ENCODE results near the gene CNNM4. TPM values are rescaled to one million over a fixed set of nuclear protein-coding genes. Genes with fewer than 3 reads are reported as not detected.

The CNNM4 gene
- total and polyA plus RNA-seq, 4 experiments from 2014 or later = 0.94 to 7.2 (median 6.0) TPM

DNA sequence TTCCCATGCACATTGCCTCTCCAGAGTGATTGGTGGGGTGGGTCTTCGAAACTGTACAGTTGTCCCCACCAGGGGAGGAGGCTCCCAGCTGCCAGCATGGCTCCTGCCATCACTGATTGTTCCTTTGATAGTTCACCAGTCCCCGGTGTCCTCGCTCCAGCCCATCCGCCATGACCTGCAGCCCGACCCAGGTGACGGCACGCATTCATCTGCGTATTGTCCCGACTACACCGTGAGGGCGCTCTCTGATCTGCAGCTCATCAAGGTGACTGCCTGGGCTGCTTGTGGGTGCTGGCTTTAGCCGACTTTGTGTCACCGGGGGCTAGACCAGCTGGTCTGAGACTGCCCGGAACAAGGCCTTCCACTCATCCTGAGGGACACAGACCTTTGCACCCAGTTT is 67.7 kb downstream of the CNNM4 start:
- Histone ChIP-seq H3K9me3 (ENCODE audit: control insufficient read depth in 1 of 2, low read length in 2 of 2) (no peaks in the 10 kb centered on the region), H3K27ac (ENCODE audit: low read depth, low read length) (no peak overlapping the region), H3K4me3 (ENCODE audit: low read length in 2 of 2) (no peak overlapping the region), H3K4me1 (ENCODE audit: insufficient read depth, low read length) (no peaks in the 10 kb centered on the region), H3K36me3 (ENCODE audit: insufficient read depth, low read length) (peaks cover 74% of the 10 kb centered on the region), H3K27me3 (ENCODE audit: insufficient read depth, low read length) (no peaks in the 10 kb centered on the region)
- no peak overlapping the region for H3K27ac Mint-ChIP-seq
- H3K36me3 Mint-ChIP-seq = peaks cover 34 to 81% of the 10 kb centered on the region in 2 donors
- H3K4me3 Mint-ChIP-seq = no peak overlapping the region
- H3K27me3 Mint-ChIP-seq = no peaks in the 10 kb centered on the region
- no peak for DNase-seq
- CTCF ChIA-PET (ENCODE audit: partially characterized antibody) = no interaction called here
- H3K4me1 Mint-ChIP-seq = peaks cover 0 to 12% (median 6%) of the 10 kb centered on the region in 4 donors
- no peaks in the 10 kb centered on the region for H3K9me3 Mint-ChIP-seq
- POLR2A ChIA-PET (ENCODE audit: partially characterized antibody) = interaction anchor here (1.5 to 1.6 kb wide), 2 partner anchors 10 to 12 kb away, joined by 3 to 6 read pairs; partner anchors contain the start of gene CNNM3
- intact Hi-C loops (cut with micrococcal nuclease) = no loop called here

DNA sequence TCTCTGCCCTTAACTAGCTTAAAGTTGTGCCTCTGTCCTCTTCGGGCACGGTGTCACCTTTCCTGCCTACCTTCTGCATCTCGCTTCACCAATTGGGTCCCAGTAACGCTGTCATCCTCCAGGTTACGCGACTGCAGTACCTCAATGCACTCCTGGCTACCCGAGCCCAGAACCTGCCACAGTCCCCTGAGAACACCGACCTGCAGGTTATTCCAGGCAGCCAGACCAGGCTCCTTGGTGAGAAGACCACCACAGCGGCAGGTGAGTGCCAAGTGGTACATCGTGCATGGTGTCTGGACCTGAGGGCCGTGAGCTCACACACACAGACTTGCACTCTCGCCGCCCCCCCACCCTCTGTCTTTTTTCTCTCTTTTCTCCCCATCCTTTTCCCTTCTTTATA is 68.2 kb downstream of the CNNM4 start:
- Histone ChIP-seq H3K36me3 (ENCODE audit: insufficient read depth, low read length) (peaks cover 74% of the 10 kb centered on the region), H3K4me3 (ENCODE audit: low read length in 2 of 2) (no peak overlapping the region), H3K27ac (ENCODE audit: low read depth, low read length) (no peak overlapping the region), H3K27me3 (ENCODE audit: insufficient read depth, low read length) (no peaks in the 10 kb centered on the region), H3K9me3 (ENCODE audit: control insufficient read depth in 1 of 2, low read length in 2 of 2) (no peaks in the 10 kb centered on the region), H3K4me1 (ENCODE audit: insufficient read depth, low read length) (no peaks in the 10 kb centered on the region)
- no peaks in the 10 kb centered on the region for H3K9me3 Mint-ChIP-seq
- peaks cover 36 to 84% of the 10 kb centered on the region in 2 donors for H3K36me3 Mint-ChIP-seq
- H3K27ac Mint-ChIP-seq = peak overlapping the region in 2 of 7 donors; percentile 25 to 70
- ChIA-PET POLR2A (ENCODE audit: partially characterized antibody) (interaction anchor here (1.5 to 1.6 kb wide), 2 partner anchors 10 to 13 kb away, joined by 3 to 6 read pairs; partner anchors contain the start of gene CNNM3), CTCF (ENCODE audit: partially characterized antibody) (no interaction called here)
- intact Hi-C loops (cut with micrococcal nuclease) = no loop called here
- H3K4me3 Mint-ChIP-seq = no peak overlapping the region
- H3K27me3 Mint-ChIP-seq = no peaks in the 10 kb centered on the region
- H3K4me1 Mint-ChIP-seq = peaks cover 0 to 8% (median 5%) of the 10 kb centered on the region in 4 donors
- DNase-seq = no peak

DNA sequence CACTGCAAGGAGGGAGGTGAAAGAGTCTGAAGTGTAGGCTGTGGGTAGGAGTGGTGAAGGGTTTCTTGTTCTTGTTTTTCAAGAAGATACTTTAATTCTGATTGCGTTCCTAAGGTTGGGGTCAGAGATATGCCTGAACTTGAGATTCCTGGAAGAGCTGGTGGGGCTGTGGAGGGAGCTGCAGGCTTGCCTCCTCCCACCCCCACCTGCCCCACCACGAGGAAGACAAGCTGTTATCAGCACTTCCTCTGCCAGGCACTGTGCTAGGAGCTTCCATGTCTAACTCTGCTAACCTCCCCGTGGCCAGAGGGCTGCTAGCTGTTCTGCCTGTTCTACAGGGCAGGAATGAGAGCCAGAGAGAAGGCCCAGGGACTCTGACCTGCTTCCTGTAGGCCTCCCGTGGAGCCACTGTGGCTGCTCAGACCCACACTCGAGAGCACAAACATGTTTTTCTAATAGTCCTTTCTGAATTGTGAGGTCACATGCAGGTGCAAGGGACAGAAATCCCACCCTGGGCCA is 69.4 kb downstream of the CNNM4 start:
- H3K36me3 Mint-ChIP-seq = peaks cover 40 to 82% of the 10 kb centered on the region in 2 donors
- H3K4me3 ChIP-seq (ENCODE audit: low read length in 2 of 2) = no peak overlapping the region
- H3K27ac ChIP-seq (ENCODE audit: low read depth, low read length) = no peak overlapping the region
- ChIA-PET CTCF (ENCODE audit: partially characterized antibody) (interaction anchor here (1.0 to 1.6 kb wide), 2 partner anchors 10 to 28 kb away, joined by 3 read pairs; partner anchors contain the start of gene ANKRD39), POLR2A (ENCODE audit: partially characterized antibody) (interaction anchor here (1.1 kb wide), 1 partner anchor 14 kb away, joined by 3 read pairs; the partner anchor contains the start of gene CNNM3)
- H3K4me1 Mint-ChIP-seq = peaks cover 0 to 6% (median under 1%) of the 10 kb centered on the region in 4 donors
- peaks cover 67% of the 10 kb centered on the region for H3K36me3 ChIP-seq (ENCODE audit: insufficient read depth, low read length)
- DNase-seq = no peak
- no peak overlapping the region for H3K4me3 Mint-ChIP-seq
- H3K4me1 ChIP-seq (ENCODE audit: insufficient read depth, low read length) = no peaks in the 10 kb centered on the region
- no peaks in the 10 kb centered on the region for H3K27me3 Mint-ChIP-seq
- peak overlapping the region in 6 of 7 donors; percentile 23 to 83 (median 49) for H3K27ac Mint-ChIP-seq
- H3K9me3 ChIP-seq (ENCODE audit: control insufficient read depth in 1 of 2, low read length in 2 of 2) = no peaks in the 10 kb centered on the region
- no peaks in the 10 kb centered on the region for H3K9me3 Mint-ChIP-seq
- intact Hi-C loops (cut with micrococcal nuclease) = no loop called here
- no peaks in the 10 kb centered on the region for H3K27me3 ChIP-seq (ENCODE audit: insufficient read depth, low read length)

- Histone ChIP-seq H3K4me3 (ENCODE audit: low read length in 2 of 2) (no peak overlapping the region), H3K27me3 (ENCODE audit: insufficient read depth, low read length) (no peaks in the 10 kb centered on the region), H3K4me1 (ENCODE audit: insufficient read depth, low read length) (no peaks in the 10 kb centered on the region), H3K9me3 (ENCODE audit: control insufficient read depth in 1 of 2, low read length in 2 of 2) (no peaks in the 10 kb centered on the region), H3K36me3 (ENCODE audit: insufficient read depth, low read length) (peaks cover 60% of the 10 kb centered on the region), H3K27ac (ENCODE audit: low read depth, low read length) (no peak overlapping the region)
- intact Hi-C loops (cut with micrococcal nuclease) = loop anchor here (1.0 kb wide), 1 partner anchor 8 kb away; no protein-coding TSS in a partner anchor
- CTCF ChIA-PET (ENCODE audit: partially characterized antibody) = interaction anchor here (1.2 kb wide), 1 partner anchor 30 kb away, joined by 3 read pairs; no protein-coding TSS in a partner anchor
- DNase-seq = no peak
- no peak overlapping the region for H3K4me3 Mint-ChIP-seq
- H3K9me3 Mint-ChIP-seq = no peaks in the 10 kb centered on the region
- H3K27me3 Mint-ChIP-seq = no peaks in the 10 kb centered on the region
- POLR2A ChIA-PET (ENCODE audit: partially characterized antibody) = interaction anchor here (1.0 kb wide), 1 partner anchor 26 kb away, joined by 3 read pairs; the partner anchor contains the start of gene ANKRD39
- H3K27ac Mint-ChIP-seq = peak overlapping the region in 1 of 7 donors; percentile 63
- peaks cover 0 to 4% (median 0%) of the 10 kb centered on the region in 4 donors for H3K4me1 Mint-ChIP-seq
- peaks cover 41 to 73% of the 10 kb centered on the region in 2 donors for H3K36me3 Mint-ChIP-seq
Measured at GRCh38 chr2:96831679-96832078, 71.0 kb downstream of the CNNM4 start.

- H3K9me3 Mint-ChIP-seq = no peaks in the 10 kb centered on the region
- H3K36me3 Mint-ChIP-seq = peaks cover 41 to 72% of the 10 kb centered on the region in 2 donors
- intact Hi-C loops (cut with micrococcal nuclease) = no loop called here
- no peak overlapping the region for H3K4me3 Mint-ChIP-seq
- Histone ChIP-seq H3K27me3 (ENCODE audit: insufficient read depth, low read length) (no peaks in the 10 kb centered on the region), H3K4me1 (ENCODE audit: insufficient read depth, low read length) (no peaks in the 10 kb centered on the region), H3K27ac (ENCODE audit: low read depth, low read length) (no peak overlapping the region), H3K9me3 (ENCODE audit: control insufficient read depth in 1 of 2, low read length in 2 of 2) (no peaks in the 10 kb centered on the region), H3K4me3 (ENCODE audit: low read length in 2 of 2) (no peak overlapping the region), H3K36me3 (ENCODE audit: insufficient read depth, low read length) (peaks cover 59% of the 10 kb centered on the region)
- CTCF ChIA-PET (ENCODE audit: partially characterized antibody) = interaction anchor here (1.1 to 1.2 kb wide), 2 partner anchors 25 to 31 kb away, joined by 3 read pairs; partner anchors contain the start of gene ANKRD39
- H3K27ac Mint-ChIP-seq = no peak overlapping the region
- H3K4me1 Mint-ChIP-seq = peaks cover 0 to 6% (median 0%) of the 10 kb centered on the region in 4 donors
- no peak for DNase-seq
- POLR2A ChIA-PET (ENCODE audit: partially characterized antibody) = interaction anchor here (1.0 to 1.5 kb wide), 3 partner anchors 8 to 25 kb away, joined by 3 to 5 read pairs (median 3); partner anchors contain the start of gene ANKRD39
- H3K27me3 Mint-ChIP-seq = no peaks in the 10 kb centered on the region
Measured at GRCh38 chr2:96832408-96832753, 71.7 kb downstream of the CNNM4 start.

DNA sequence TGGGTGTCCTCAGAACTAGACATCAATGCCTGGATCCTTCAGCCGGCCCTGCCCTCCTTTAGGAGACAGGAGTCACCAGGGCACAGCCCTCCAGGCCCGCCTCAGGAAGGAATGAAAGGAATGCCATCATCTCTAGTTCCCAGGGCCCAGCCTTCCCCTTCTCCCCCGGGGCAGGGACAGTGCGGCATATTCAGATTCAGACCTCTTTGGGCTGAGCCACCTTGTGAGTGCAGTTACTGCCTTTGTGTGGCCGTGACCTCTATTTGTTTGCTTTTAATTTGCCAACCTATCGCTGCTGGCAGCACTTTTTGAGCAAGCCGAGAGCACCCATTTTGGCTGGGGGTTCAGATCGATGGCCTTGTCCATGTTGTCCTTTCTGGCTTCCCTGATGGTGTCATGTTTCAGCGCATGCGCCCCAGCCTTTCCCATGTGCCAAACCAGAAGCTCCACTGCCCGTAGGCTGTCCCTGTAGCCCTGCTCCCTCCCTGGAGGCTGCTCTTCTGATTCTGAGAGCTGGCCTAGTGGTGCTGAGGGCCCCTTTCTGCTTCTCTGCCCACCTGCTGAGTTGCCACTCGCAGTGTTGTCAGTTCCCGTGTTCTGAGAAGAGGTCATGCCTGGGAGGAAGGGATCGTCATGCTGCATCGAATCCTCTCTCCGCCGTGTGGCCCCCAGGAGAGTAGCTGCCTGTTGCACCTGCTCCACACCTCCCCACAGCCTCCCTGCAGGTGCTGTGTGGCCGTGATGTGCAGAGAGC is 72.2 kb downstream of the CNNM4 start:
- H3K4me1 ChIP-seq (ENCODE audit: insufficient read depth, low read length) = no peaks in the 10 kb centered on the region
- no peaks in the 10 kb centered on the region for H3K9me3 ChIP-seq (ENCODE audit: control insufficient read depth in 1 of 2, low read length in 2 of 2)
- H3K9me3 Mint-ChIP-seq = no peaks in the 10 kb centered on the region
- peaks cover 54% of the 10 kb centered on the region for H3K36me3 ChIP-seq (ENCODE audit: insufficient read depth, low read length)
- no peak overlapping the region for H3K4me3 Mint-ChIP-seq
- CTCF ChIA-PET (ENCODE audit: partially characterized antibody) = interaction anchor here (1.1 to 1.2 kb wide), 3 partner anchors 25 to 59 kb away, joined by 3 to 4 read pairs (median 3); partner anchors contain the start of gene ANKRD39
- POLR2A ChIA-PET (ENCODE audit: partially characterized antibody) = interaction anchor here (0.6 to 1.5 kb wide), 5 partner anchors 9 to 59 kb away, joined by 3 to 5 read pairs (median 4); partner anchors contain the start of gene ANKRD39
- H3K27me3 ChIP-seq (ENCODE audit: insufficient read depth, low read length) = no peaks in the 10 kb centered on the region
- no peak for DNase-seq
- intact Hi-C loops (cut with micrococcal nuclease) = no loop called here
- no peak overlapping the region for H3K27ac ChIP-seq (ENCODE audit: low read depth, low read length)
- H3K27me3 Mint-ChIP-seq = no peaks in the 10 kb centered on the region
- H3K4me3 ChIP-seq (ENCODE audit: low read length in 2 of 2) = no peak overlapping the region
- H3K4me1 Mint-ChIP-seq = peaks cover 0 to 6% (median 3%) of the 10 kb centered on the region in 4 donors
- H3K36me3 Mint-ChIP-seq = peaks cover 41 to 66% of the 10 kb centered on the region in 2 donors
- peak overlapping the region in 4 of 7 donors; percentile 7 to 75 (median 54) for H3K27ac Mint-ChIP-seq

DNA sequence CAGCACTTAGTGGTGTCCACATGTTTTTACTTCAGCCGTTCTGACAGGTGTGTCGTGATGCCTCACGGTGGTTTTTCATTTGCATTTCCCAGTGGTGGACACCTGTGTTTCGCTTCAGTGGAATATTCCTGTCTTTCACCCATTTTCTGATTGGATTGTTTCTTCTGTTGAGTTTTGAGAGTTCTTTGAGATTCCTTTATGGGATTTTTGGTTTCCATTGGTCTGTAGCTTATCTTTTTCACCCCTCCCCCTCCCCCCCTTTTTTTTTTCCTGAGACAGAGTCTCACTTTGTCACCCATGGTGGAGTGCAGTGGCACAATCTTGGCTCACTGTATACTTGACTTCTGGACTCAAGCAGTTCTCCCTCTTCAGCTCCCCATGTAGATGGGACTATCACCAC is 75.1 kb downstream of the CNNM4 start:
- Histone ChIP-seq H3K36me3 (ENCODE audit: insufficient read depth, low read length) (peaks cover 29% of the 10 kb centered on the region), H3K27me3 (ENCODE audit: insufficient read depth, low read length) (no peaks in the 10 kb centered on the region), H3K9me3 (ENCODE audit: control insufficient read depth in 1 of 2, low read length in 2 of 2) (no peaks in the 10 kb centered on the region), H3K27ac (ENCODE audit: low read depth, low read length) (no peak overlapping the region), H3K4me3 (ENCODE audit: low read length in 2 of 2) (no peak overlapping the region), H3K4me1 (ENCODE audit: insufficient read depth, low read length) (peaks cover 22% of the 10 kb centered on the region)
- H3K4me1 Mint-ChIP-seq = peaks cover 3 to 27% (median 11%) of the 10 kb centered on the region in 4 donors
- peak overlapping the region in 1 of 7 donors; percentile 20 for H3K27ac Mint-ChIP-seq
- intact Hi-C loops (cut with micrococcal nuclease) = no loop called here
- H3K4me3 Mint-ChIP-seq = no peak overlapping the region
- ChIA-PET POLR2A (ENCODE audit: partially characterized antibody) (interaction anchor here (1.1 to 5.7 kb wide), 3 partner anchors 17 to 127 kb away, joined by 3 to 80 read pairs (median 6); partner anchors contain the start of genes ANKRD39 and CNNM3), CTCF (ENCODE audit: partially characterized antibody) (interaction anchor here (1.0 to 1.5 kb wide), 4 partner anchors 9 to 115 kb away, joined by 3 to 8 read pairs (median 4); partner anchors contain the start of gene ANKRD39)
- H3K27me3 Mint-ChIP-seq = no peaks in the 10 kb centered on the region
- peaks cover 22 to 44% of the 10 kb centered on the region in 2 donors for H3K36me3 Mint-ChIP-seq
- no peak for DNase-seq
- no peaks in the 10 kb centered on the region for H3K9me3 Mint-ChIP-seq

Data from CD4-positive, alpha-beta memory T cell (primary cell).